HG03159 (cell line): Measurements from ENCODE around the gene TUBGCP3.
"Not testable (repeated sequence)": the region's sequence is repeated elsewhere in the genome, so short reads cannot be mapped to it uniquely, and the experiment has no call there.

Experiments used
- ATAC-seq: cut with Tn5 transposase; IDR thresholded peaks from one replicate; pipeline ENCODE4 v1.9.1; 2021; ENCODE audit warnings: mild to moderate bottlenecking, moderate library complexity; ENCODE audit not compliant: unreplicated experiment

Gene TUBGCP3

DNA sequence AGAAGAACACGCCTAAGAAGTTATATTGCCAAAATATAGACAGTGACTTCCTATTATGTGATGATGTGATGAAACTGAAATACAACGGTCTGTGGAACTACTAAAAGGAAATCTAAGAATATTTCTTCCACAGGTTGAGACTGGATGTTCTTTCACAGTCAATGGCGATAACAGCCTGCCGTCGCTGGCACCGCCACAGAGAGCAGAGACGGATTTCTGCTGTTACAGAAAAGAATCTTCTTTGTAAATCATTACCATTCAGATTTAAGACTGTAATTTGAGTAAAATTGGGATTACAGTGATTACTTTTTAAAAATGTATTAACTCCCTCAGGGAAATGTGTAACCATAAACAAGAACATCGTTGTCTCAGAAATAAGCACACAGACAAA is 100.8 kb downstream of the TUBGCP3 start:
- no peak for ATAC-seq

DNA sequence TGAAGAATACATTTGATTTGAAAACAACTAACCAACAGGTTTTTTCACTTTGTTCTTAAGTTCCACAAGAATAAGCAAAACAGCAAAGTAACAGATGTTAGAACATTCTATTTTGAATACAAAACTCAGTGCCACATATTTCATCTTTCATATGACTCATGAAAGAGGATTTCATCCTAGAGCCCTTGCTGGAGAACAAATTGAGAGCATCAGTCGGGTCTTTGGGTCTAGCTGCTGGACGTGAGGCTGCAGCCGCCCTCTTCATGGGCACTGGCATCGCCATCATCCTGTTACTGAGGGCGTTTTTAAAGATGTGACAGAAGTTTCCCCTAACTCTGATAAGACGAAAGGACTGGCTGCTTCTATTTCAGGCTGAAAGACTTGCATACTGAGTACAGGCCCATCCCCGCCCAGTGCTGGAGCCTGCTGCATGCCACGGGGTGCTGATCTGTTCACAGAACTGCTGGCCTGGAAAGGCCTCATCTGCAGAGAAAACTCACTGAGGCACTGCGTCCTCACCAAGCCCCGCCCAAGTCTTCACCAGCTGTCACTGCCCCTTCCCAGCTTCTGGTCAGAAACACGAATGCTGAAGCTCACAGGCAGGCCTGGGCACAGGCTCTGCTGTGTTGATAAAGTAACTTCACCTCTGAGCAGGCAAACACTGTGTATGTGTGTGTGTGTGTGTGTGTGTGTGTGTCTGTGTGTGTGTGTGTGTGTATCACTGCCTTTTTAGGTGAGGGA is 101.4 kb downstream of the TUBGCP3 start:
- no peak for ATAC-seq

DNA sequence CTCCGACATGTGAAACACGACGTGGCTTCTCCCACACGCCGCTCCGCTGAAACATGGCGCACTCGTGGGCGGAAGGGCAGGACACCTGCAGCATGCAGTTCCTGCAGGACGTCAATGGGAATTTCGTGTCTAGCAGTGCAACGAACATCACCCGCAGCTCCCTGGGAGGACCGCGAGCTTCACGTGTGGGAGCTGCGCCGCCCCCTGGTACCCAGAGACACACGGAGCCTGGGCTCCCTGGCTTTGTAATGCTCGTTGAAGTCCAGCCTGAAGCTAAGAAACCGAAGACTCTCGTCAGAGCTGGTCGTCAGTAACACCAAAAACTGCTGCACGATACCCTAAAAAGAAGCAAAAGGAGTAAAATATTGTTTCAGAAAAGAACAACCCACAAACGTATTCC is 102.1 kb downstream of the TUBGCP3 start:
- ATAC-seq: not testable (repeated sequence)

DNA sequence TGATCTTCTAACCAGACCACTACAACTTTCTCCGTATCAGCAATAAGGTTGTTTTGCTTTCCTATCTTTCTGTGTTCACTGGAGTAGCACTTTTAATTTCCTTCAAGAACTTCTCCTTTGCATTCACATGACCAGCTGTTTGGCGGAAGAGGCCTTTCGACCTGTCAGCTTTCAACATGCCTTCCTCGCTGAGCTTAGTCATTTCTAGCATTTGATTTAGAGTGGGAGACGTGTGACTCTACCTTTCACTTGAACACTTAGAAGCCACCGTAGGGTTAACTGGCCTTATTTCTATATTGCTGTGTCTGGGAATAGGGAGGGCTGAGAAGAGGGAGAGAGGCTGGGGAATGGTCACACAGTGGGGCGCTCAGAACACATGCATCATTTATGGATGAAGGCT is 104.7 kb downstream of the TUBGCP3 start:
- ATAC-seq: no peak

DNA sequence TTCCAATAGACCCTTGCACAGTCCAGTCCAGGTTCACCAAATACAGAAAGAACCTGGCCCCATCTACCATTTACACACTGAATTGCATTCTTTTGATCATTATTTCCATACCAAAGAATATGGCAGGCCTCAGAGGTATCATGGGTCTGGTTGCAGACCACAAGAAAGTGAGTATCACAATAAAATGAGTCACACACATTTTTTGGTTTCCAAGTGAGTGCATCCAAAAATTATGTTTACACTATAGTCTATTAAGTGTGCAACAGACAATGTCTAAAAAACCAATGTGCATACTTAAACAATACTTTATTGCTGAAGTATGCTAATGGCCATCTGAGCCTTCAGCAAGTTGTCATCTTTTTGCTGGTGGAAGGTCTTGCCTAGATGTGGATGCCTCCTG is 106.5 kb downstream of the TUBGCP3 start:
- no peak for ATAC-seq

DNA sequence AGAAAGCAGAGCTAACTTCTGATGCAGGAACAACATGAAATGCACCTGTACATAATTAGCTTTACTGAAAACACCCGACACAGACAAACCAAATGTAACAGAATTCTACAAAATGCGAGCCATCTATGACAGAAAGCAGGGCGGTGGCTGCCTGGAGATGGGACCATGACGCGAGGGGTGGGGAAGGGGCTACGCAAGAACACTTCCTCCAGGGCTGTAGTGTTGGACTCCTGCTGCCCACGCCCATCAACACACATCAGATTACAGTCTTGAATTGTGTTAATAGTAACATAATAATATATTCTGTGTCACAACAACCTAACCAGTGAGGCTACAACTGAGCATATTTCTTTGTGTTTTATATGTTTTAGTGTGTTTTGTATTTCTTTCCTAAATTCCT is 108.6 kb downstream of the TUBGCP3 start:
- ATAC-seq: no peak

DNA sequence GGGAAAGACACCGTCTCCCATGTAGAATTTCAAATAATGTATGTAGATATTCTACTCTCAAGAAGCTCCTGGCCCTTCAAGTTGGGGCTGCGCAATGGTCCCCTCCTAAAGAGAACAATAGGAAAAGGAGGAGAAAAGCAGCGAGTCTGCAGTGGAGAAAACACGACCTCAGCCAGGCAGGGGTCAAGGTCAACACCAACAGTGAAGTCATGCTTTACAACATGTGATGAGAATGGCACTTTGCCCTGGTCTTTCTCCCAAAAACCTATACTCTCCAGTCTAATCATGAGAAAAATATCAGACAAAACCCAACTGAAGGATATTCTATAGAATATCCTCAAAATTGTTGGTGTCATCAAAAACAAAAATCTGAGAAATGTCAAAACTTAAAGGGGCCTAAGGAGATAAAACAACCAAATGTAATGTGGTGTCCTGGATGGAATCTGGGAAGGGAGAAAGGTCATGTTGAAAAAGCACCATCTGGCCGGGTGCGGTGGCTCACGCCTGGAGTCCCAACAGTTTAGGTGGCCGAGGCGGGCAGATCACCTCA is 110.8 kb downstream of the TUBGCP3 start:
- no peak for ATAC-seq

DNA sequence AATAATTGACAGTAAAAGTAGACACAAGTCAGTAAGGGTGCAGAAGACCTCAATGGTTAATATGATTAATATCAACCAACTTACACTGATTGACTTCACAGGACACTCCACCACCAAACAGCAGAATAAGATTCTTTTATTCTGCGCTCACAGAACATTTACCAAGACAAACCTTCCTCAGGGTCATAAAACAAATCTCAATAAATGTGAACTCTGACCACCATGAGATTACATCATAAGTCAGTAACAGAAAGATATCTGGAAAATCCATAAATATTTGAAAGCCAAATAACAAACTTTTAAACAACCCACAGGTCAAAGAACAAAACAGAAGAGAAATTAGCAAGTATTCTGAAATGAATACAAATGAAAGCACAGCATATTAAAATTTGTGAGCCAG is 112.1 kb downstream of the TUBGCP3 start:
- ATAC-seq: no peak

DNA sequence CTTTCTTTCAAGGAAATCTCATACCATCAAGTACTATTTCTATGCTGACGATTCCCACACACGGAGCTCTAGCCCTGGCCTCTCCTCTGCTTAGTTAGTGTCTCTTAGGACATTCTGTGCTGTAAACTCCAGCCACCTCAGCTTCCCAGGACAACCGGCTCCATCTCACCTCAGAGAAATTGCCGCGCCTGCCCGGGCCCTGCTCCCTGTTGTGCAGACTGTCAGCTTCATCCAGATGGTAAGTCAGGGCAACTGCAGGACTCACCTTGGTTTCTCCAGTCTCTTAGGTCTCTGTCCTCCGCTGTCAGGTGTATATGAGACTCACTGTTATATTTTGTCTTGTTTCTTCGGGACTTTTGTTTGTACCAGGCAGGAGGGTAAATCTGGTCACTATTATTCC is 113.1 kb downstream of the TUBGCP3 start:
- ATAC-seq: no peak

DNA sequence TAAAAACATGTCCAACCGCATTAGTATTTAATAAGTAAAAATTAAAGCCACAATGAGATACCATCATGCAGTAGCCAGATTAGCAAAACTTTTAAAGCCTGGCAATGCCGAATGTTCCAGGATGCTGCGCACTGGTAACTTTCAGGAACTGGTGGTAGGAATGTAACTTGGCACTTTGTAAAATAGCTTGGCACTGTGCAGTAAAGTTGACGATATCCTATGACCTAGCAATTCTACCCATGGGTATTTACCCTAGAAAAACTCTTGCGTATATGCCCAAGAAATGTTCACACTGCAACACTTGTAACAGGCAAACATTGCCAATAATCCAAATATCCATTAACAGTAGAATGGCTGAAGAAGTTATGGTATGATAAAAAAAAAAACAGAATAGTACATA is 114.1 kb downstream of the TUBGCP3 start:
- no peak for ATAC-seq

DNA sequence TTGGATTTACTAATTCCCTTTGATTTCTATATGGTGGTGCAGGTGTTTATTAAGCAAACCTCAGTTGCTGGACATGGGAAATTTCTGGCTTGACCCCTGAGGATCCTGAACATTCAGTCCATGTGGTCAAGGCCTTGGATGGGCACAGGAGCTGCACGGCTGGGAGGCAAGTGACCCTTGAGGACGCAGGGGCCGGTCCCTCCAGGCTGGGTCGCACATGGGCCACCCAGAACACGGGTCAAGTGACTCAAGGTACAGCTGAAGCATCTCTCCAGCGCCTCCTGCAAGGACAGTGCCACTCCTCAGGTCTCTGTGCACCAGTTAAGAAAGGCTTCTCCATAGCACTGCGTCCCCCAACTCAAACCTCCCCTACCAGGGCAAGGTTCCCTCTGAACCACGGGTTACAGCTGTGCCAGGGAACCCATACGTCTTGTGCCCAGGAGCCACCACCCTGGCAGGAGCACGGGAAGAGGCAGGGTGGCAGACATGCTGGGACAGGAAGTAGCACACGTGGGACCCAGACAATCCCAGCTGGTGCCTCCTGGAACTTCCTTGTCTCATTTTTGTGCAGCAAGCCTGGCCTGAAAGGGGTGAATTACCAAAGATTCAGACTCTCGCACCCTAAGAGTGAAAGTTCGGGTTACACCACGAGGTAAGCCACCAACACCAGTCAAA is 118.7 kb downstream of the TUBGCP3 start:
- no peak for ATAC-seq

DNA sequence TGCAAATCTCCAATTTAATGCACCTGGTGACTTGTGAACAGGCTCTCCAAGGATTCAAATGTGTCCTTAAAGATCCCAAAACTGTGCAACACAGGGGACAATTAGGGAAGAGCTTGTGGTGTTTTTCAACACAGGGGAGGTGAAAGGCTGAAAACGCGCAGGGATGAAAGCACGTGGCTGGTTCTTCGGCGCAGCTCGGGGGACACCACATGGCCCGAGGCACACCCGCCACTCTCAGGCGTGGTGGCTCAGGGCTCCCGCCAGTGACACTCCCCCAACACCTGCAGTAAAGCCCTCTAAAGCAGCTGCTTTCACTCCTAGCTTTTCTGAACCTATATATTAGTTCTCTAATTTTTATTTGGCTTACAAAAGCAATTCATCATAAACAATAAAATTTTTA is 119.9 kb downstream of the TUBGCP3 start:
- ATAC-seq: no peak

DNA sequence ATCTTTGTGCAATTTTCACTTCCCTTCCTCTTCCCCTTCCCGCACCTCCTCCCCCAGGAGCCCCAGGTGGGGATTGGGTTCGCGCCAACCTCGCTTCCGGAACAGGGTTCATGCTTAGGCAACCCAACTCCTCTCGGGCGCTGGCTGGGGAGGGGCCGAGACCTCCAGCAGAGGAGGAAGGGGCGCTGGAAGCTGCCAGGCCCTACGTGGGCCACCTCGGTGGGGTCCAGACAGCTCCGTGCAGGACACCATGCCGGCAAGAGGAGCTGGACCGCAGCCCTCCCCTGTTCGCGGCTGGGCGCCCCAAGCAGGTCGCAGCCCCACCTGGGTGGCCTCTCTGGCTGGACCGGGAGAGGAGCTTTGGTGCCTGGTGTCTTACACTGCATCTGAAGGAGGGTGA is 120.7 kb downstream of the TUBGCP3 start:
- ATAC-seq: no peak

DNA sequence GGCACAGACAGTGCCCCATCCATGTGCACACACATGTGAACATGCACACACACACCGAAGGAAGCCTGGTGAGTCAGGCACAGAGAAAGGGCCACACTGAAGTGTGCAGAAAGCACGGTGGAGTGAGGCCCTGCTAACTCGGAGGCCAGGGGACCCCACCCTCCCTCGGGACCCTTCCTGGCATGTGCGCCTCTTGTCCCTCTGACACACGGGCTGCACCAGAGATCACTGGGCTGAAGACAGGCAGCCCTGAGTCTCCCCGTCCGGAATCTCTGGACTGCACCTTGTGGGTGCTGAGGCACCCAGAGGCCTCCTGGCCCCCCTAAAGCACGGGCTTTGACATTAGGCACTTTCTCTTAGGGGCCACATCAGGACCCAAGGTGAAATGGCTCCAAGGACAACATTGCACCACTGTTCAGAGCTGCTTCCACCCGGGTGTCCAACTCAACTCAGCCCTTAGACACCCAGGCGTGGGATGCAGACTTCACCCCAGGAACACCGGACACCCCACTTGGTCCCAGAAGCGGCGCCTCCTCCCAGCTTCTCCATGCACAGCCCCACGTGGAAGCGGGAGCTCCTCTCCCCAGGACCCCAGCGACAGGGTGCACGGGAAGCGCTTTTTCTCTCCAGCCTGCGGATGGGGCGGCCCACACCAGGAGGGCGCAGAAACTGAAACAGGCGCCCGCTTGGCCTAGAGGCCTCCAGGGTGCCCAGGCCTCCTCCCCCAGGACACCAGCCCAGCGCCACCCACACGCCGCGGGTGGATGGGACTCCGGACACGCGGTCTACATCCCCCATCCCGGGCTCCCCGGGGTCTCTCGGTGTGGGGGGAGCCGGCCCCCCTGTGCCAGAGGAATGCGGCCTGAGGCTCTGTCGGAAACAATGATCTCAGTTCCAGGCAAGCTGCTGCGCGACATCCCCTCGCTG is 121.6 kb downstream of the TUBGCP3 start:
- no peak for ATAC-seq

DNA sequence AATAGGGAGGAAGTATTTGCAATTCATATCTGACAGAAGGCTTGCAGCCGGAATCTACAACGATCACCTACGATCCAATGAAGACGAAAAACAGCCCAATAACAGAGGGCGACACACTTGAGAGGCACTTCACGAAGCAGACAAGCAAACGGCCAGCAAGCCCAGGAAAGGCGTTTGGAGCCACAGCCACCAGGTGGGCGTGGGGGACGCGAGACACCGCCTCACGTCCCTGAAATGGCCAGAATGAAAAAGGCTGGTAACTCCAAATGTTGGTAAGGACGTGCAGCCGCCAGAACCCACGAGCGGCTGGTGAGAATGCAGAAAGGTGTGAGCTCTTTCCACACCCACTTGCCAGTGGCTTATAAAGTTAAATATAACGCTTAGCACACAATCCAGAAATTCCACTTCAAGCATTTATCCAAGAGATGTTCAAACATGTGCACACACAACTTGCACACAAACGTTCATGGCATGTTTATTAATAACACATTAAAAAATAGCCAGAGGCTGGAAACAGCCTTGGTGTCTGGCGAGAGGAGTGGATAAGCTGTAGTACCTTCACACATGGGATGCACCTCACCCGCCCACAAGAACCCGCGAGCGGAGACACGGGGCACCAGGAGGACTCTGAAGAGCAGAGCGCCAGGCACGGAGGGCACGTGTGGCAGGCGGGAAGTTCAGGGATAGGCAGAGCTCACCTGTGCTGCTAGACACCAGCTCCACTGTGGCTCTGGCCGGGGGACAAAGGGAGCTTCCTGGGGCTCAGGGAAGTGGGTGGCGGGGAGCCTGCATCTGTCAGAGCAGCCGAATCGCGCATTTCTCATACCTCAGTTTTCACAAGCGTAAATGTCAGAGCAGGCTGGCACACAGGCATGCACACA is 122.5 kb downstream of the TUBGCP3 start:
- no peak for ATAC-seq

DNA sequence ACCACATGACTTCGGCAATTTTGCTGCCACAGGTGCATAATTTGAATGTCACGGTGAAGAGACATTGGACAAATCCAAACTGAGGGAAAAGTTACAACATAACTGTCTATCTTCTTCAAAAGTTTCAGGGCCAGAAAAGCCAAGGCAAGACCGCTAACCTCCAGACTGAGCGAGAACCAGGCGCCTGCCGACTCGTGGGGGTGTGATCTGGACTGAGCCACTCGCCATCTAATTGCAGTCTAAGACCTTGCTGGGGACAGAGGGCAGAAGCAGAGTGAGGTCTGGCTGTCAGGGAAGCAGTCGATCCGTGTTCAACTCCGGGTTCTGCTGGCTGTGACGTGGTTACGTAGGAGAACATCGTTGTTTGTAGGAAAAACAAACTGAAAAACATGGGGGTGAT is 123.2 kb downstream of the TUBGCP3 start:
- no peak for ATAC-seq

DNA sequence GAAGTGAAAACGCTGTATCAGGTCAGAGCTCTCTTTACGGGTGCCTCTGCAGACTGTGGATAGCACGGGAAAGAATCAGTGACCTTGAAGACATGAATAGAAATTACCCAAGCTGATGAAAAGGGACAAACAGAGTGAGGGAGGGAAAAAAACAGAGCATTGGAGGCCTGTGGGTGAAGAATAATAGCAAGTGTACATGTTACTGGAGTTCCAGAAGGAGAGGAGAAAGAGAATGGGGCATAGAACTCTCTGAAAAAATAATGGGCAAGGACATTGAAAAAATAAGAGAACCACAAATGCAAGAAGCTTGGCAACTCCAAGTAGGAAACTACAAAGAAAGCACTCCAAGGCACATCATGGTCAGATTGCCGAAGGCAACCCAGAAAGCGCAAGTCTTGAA is 125.5 kb downstream of the TUBGCP3 start:
- no peak for ATAC-seq

DNA sequence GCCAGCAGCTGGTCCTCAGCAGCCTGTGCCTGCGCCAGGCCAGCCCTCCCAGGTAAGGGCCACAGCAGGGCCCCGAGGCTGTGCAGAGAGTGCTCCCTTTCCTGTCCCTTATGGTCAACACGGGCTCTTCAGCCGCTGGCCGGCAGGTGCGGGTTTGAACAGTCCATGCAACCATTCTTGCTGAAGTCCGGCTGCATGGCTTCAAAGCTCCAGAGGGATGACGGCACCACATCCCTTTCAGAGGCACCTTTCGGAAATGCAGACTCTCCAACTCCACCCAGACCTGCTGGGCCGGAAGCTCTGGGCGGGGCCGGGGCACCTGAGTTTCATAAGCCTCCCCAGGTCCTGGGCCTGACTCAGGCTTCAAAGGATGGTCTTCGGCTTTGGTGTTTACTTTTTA is 130.5 kb downstream of the TUBGCP3 start:
- no peak for ATAC-seq

DNA sequence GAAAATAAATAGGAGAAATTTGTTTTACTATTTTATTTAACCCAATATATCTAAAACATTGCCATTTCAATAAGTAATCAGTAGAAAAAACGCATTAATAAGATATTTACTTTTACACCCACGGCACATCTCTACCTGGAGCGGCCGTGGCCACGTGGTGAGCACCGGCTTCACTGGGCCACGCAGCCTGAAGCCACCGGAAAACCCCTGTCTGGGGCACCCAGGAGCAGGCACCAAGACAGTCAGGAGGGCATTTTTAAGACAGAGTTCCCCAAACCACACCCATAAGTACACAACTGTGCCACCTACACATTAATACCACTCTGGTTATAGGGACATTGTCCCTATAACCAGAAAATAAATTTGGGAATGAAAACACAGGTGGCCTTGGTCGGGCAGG is 130.9 kb downstream of the TUBGCP3 start:
- ATAC-seq: no peak
